ENCODE data around the gene ERFL.

ERFL gene

DNA sequence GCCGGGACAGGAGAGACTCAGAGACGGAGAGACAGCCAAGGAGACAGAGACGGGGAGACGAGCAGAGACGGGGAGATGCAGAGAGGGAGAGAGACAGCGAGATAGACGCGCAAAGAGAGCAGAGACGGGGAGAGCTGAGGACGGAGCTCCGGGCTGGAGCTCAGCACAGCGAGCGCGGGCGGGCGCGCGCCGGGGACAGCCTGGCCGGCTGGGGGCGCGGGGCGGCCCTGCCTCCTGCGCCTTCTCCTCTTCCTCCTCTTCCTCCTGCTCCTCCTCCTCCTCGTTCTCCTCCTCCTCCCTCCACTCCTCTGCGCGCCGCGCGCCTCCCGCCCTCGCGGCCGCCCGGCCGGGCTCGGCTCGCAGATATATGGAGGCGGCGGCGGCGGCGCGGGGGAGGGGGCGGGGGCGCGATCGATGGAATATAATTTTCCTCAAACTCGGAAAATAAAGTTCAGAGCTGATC, at the start of gene ERFL:
Gene ERFL, minus strand, starts transcription at position 229 of the 463 bp plus-strand sequence. CDS start 15,530 bp downstream, outside the sequence.
- DNase-seq (ENCODE audit: extremely low read depth in 1 of 2, low read depth in 1 of 2) = no peak

DNA sequence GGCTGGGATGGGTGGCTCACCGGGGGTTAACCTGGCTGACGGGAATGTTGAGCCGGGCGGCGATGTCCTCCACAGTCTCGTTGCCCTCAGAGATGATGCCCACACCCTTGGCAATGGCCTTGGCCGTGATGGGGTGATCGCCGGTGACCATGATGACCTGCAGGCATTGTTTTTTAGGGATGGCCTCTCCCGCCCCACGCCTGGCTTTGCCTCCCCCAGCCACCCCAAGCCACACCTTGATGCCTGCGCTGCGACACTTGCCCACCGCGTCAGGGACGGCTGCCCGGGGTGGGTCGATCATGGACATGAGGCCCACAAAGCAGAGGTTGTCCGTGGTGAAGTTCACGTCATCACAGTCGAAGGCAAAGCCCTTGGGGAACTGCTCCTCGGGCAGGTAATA, 49.7 kb upstream of the ERFL start:
- no peak for DNase-seq (ENCODE audit: extremely low read depth in 1 of 2, low read depth in 1 of 2)

DNA sequence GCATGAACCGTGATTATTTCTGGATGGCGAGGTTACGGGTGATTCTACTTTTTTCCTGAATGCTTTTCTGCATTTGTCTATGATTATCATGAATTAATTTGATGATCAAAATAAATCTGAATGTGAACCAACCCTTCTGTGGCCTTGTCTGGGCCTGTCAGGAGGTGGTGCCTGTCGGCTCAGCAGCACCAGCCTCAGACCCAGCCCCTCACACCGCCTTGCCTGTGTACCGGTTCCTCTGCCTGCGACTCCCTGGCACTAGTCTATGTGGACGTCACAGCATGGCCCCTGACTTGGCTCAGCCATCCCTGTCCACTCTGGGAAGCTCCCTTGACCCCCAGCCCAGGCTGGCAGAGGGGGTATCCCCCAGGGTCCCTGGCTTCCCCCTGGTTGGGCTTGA, 46.4 kb upstream of the ERFL start:
- no peak for DNase-seq (ENCODE audit: extremely low read depth in 1 of 2, low read depth in 1 of 2)

DNA sequence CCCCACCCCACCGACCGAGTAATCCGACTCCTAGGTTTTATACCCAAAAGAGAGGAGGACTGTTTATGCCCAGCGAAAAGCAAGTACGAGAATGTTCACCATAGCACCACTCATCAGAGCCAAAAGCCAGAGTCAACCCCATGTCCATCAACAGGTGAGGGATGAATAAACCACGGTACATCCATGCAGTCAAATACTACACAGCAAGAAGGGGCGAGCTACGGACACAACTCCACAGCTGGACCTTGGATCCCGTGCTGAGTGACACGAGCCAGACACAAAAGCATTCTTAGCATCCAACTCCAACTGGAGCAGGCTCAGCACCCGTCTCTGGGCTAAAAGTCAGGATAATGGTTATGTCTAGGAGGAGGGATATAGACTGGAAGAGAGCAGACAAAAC, 43.1 kb upstream of the ERFL start:
- DNase-seq (ENCODE audit: extremely low read depth in 1 of 2, low read depth in 1 of 2) = no peak

DNA sequence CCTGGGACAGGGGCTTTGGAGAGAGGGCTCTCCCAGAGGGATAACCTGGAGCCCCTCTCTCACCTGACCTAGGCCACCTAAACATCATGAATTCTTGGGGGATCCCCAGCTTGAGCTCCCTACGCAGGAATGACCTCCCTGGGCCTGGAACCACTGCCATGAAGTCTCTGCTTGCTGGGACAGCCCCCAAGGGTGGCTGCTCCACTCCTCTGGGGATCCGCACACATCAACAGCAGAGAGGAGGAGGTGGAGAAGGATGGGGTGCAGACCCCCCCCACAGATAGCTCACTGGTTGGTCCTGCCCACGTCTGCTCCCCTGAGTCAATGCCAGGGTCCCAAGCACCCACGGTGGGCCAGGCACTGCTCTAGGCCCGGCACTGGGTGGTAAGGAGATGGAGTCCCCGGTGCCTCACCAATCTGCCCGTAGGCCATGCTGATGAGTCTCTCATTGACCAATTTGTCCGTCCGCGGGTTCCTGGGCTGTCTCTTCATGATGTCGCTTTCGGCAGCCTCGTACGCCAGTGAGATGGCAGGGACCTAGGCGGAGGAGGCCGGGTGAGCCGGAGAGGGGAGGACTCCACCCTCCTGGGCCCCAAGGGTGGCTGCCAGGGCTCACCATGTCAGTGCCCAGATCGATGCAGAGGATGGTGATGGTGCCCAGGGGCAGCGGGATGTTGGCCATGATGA, 41.7 kb upstream of the ERFL start:
- no peak for DNase-seq (ENCODE audit: extremely low read depth in 1 of 2, low read depth in 1 of 2)

DNA sequence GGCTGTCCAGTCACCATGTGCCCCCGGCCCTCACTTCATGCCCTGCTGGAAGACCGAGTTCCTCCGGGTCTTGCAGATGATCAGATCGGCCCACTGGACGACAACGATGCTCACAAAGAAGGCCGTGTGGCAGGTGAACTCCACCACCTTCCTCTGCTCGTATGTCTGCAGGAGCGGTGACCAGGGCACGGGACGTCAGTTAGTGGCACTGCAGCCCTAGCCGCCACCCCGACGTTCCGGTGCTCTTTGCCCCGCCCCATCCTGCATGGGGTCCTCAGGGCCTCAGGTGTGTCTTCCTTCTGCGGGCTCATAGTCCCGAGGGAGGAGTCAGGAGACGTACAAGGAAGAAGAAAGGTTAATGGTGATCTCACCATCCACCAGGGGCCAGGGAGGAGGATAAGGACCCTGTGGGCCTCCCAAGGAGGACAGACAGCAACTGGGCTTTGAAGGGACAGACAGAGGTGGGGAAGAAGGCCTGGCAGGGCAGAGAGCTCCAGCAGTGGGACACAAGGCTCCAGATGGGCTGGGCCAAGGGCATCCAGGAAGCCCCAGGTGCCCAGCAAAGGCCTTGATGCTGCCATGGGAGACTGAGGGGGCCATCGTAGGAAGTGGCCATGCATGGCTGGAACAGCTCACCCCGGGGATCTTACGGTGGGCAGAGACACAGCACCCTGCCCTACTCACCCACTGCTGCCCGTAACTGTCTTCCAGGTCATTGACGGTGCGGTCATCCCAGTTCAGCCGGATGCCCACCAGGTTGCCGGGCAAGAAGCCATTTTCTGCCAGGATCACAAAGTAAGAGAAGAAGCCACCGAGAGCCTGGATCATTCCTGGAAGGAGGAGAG, 40.7 kb upstream of the ERFL start:
- DNase-seq (ENCODE audit: extremely low read depth in 1 of 2, low read depth in 1 of 2) = no peak

DNA sequence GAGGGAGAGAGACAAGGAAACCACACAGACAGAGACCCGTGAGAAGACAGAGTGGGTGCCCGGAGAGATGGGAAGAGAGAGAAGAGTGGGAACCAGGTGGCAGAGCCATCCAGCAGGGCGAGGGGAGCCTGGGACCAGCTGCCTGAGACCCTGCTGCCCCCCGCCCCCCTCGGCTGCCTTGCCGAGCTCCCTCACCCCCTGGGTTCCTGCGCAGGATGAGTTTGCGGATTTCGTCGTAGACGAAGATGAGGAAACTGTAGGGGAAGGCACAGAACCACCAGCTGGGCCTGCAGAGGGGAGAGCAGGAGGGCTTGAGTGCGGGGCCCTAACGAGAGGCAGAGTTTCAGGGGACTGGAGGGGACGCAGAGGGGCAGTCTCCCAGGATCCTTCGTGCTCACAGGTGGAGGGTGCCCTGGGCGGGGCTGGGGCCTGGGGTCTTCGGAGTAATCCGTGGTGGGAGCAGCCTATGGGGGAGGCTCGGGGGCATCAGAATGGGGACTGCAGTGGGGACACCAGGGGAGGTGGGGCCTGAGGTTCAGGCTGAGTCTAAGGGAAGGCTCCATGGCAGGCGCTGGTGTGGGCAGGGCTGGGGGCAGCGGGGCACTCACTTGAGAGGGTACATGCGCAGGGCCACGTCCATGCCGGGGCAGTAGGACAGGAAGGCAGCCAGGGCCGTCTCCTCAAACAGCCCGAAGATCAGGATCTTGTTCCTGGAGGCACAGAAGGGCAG, 39.0 kb upstream of the ERFL start:
- DNase-seq (ENCODE audit: extremely low read depth in 1 of 2, low read depth in 1 of 2) = no peak

DNA sequence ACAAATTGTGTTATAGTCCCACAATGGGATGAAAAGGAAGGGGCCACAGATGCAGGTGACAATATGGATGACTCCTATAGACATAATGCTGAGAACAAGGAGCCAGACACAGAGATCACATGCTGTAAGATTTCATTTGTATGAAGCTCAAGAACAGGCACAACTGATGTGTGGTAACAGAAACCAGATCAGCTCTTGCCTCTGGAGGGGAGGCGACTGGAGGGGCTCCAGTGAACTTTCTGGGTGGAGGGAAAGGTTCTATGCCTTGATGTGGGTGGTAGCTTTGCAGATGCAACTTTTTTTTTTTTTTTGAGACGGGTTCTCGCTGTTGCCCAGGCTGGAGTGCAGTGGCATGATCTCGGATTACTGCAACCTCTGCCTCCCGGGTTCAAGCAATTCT, 36.9 kb upstream of the ERFL start:
- DNase-seq (ENCODE audit: extremely low read depth in 1 of 2, low read depth in 1 of 2) = no peak

DNA sequence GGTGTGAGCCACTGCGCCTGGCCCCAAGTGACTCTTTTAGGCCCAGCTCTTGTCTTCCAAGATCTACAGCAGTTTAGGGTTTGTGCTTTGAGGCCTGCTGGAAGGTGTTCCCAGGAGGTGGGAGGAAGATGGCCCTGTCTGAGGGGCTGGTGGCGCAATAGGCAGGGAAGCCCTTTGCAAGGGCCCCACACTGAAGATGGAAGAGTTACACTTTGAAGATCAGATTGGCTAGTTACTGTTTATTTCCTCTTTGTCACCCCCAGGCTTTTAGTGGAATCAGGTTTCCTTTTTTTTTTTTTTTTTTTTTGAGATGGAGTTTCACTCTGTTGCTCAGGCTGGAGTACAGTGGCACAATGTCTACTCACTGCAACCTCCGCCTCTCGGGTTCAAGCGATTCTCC, 32.7 kb upstream of the ERFL start:
- no peak for DNase-seq (ENCODE audit: extremely low read depth in 1 of 2, low read depth in 1 of 2)

DNA sequence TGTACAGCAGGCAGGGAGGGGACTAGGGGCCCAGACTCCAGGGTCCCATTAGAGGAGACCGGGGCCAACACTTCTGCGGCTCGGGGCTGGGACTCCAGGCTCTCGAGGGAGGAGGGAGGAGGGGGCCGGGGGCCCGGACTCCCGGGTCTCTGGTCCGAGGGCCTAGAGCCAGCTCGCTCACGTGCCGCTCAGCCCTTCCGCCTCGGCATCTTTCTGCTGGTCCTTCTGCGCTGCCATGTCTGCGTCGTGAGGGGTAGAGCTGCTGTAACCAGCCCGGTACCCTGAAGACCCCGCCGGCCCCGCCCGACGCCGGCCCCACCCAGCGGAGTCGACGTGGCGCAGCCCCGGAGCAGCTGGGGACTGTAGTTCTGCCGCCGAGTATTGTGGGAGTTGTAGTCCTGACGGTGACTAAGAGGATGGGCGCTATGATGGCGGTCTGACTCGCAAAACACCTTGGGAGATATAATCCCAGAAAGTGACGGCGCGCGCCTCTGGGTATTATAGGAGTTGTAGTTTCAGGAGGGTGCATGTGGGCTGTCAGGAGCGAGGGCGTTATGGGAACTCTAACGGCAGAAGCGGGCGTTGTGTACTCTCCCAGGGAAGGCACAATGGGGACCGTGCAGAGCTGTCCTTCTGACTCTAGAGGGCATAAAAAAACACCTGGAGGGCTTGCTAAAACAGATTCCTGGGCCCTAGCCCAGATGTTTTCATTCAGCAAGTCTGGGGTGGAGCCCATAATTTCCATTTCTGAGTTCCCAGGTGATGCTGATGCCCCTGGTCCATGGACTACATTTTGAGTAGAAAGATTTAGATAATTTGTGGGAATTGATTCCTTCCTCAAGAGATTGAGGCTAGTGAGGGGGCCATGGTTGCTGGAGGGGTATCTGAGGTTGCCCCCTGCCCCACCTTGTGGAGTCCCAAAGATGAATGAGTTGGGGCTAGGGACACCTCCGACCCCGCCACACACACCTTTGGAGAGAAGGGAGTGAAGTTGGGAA, 31.1 kb upstream of the ERFL start, which contains the start of gene RABAC1:
Gene RABAC1, minus strand, starts transcription at position 266 of the 998 bp plus-strand sequence. Its CDS starts 29 bp downstream, at position 237.
- DNase-seq (ENCODE audit: extremely low read depth in 1 of 2, low read depth in 1 of 2) = peak; percentile 66 to 78

DNA sequence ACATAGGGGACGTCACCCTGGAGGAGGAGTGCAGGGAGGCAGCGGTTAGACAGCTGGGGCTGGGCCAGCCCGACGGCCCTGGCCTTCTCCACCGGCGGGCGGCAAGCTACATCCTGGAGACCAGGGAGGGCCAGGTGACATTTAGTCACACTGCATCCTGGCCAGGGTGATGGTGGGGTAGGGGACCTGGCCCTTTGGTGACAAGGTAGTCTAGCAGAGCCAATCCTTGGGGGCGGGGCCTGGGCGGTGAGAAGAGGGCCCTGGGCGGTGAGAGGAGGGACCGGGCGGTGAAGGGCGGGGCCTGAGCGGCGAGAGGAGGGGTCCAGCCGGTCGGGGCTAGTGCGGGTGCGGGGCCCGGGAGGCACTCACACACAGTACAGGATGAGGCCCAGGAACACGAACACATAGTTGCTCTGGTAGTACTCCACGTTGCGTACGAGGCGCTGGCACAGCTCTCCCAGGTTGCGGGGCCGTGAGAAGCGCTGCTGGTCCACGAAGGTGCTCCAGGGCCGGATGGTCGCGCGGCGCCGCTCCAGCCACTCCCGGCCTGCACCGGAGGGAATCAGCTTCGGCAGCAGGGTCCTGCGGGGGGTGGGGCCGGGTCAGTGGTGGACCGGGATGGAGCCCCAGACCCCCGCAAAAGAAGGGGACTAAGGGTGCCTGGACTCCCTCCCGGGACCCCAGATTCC, 30.3 kb upstream of the ERFL start:
- peak in 1 of 2 donors; percentile 68 for DNase-seq (ENCODE audit: extremely low read depth in 1 of 2, low read depth in 1 of 2)

DNA sequence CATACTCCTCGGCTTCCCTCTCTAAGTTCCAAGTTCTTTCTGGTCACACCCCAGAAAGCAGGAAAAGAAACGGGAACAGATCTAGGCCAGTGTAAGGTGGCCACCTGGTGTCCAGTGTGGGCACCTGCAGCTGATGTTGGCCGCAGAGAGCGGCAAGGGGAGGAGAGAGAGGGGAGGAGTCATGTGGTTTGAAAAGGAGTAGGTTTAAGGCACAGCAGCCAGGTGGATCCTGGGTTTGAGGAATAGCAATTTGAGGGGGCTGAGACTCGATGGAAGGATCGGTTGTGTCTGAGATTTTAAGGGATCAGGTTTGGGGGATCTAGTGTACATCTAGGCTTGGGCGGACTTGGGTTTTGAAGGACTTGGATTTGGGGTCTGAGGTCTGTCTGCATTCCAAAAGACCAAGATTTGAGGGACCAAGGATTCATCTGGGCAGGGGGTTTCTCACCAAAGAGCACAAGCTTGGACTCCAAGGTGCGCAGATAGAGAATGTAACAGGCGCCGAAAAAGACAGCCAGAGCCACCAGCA, 29.7 kb upstream of the ERFL start:
- DNase-seq (ENCODE audit: extremely low read depth in 1 of 2, low read depth in 1 of 2) = no peak

DNA sequence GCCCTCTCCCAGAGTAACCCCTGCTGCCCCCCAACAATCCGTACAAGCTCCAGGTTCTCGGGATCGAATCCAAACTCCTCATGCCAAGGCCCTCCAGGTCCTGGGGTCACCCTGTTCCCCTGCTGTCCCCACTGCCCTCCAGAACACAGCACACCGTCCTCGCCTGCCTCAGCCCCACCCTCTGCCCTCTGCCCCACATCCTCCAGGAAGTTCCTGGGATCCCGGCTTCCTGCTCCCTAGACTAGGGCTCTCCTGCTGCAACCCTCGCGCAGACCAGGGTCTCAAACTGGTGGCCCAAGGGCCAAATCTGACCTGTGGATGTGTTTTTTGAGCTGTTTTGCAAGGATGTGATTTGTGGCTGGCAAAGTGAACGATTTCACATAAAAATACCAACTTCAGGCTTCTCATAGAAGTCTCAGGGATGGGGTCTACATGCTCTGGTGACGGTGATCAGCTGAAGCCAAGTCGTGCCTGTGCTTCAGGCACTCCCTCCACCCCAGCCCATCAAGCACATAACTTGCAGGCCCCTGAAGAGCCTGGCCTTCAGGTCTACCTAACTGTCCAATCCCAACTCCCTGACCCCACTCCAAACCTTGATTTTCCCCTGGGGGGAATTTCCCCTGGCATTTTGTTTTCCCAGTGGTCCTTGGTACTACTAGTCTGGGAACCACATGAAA, 29.1 kb upstream of the ERFL start:
- DNase-seq (ENCODE audit: extremely low read depth in 1 of 2, low read depth in 1 of 2) = no peak

DNA sequence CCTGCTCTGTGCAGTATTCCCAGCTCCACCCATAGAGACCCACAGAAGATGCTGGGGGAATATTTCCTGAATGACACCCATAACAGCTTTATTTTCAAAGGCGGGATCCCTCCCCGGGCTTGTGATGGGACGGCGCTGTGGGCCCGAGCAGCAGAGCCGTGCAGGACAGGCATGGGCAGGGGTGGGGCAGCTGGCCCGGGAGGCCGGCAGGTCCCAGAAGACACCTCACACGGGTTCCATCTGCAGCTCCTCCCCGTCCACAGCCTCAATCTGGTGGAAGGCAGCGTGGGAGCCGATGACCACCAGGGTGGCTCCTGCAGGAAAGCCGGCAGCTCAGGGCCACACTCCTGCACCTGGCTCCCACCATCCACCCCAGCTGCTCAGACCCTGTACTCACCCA, 28.4 kb upstream of the ERFL start:
- no peak for DNase-seq (ENCODE audit: extremely low read depth in 1 of 2, low read depth in 1 of 2)

DNA sequence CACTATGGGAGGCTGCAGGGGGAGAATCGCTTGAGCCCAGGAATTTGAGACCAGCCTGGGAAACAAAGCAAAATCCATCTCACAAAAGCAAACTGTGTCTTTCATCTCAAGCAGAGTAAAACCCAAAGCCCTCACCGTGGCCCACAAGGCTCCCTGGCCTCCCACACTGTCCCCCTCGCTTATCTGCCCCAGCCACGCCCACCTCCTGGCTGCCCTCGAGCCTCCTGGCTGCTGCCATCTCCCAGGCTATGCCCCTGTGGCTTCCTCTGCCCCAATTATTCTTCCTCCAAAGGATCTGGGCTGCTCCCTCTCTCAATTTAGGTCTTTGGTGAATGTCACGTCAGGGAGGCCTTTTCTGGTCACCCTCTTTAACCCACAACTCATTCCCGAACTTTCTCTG, 27.3 kb upstream of the ERFL start:
- DNase-seq (ENCODE audit: extremely low read depth in 1 of 2, low read depth in 1 of 2) = no peak

DNA sequence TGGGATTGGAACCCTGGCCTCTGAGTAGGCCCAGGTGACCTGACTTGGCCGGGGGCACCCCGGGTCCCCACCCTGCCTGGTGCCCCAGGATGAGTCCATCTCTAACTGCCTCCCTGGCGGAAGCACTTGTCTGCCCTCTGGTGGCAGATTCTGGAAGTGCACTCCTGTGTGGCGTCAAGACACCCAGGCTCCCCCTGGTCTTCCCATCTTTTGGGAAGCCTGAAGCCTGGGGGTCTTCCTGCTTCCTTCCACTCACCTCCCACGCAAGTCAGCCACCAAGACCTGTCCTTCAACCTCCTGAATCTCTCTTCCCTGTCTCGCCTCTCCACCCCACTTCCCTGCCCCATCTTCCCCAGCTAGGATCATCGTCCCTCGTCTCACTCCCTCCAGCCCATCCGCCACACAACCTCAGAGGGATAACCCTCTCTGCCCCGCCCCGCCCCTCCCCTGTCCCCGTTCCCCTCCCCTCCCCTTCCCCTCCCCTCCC, 23.5 kb upstream of the ERFL start:
- peak; percentile 78 to 87 for DNase-seq (ENCODE audit: extremely low read depth in 1 of 2, low read depth in 1 of 2)

DNA sequence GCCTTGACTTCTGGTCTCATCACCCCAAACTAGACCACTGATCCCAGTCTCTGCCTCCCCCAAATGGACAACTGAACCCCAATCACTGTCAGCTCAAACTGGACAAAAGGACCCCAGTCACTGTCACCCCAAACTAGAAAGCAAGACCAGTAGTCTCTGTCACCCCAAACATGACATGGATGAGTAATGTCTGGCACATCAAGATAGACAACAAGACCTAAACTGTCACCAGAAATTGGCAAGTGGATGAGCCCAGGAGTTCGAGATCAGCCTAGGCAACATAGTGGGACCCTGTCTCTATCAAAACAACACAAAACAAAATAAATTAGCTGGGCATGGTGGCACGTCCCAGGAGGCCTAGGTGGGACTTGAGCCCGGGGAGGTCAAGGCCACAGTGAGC, 18.8 kb upstream of the ERFL start:
- DNase-seq (ENCODE audit: extremely low read depth in 1 of 2, low read depth in 1 of 2) = no peak

DNA sequence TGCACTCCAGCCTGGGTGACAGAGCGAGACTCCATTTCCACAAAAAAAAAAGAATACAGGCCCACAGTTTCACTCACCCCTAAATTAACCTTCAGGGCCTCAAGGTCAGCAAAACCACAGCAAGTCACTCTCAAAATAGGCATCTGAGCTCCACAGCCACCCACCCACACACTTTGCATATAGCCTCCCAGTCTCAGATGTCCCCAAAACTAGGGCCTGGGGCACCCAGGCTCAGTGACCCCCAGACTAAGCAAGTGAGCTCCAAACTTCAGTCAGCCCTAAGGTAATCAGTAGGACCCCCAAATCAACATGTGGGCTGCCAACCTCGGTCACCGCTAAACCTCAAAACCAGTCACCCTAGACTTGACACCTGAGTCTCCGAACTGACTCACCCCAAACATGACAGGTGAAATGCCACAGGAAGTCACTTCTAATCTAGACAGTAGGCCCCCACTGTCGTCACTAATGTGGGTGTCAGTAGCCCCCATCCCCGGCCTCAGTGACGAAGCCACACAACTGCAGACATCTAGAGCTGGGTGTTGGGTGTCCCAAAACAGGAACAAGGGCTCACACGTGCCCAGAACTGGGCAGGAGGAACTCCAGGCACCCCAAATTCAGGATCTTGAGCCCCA, 17.0 kb upstream of the ERFL start:
- peak; percentile 69 to 88 for DNase-seq (ENCODE audit: extremely low read depth in 1 of 2, low read depth in 1 of 2)
